GM12878 (cell line): Measurements from ENCODE around the gene ERP27. TPM values are rescaled to one million over a fixed set of nuclear protein-coding genes. Genes with fewer than 3 reads are reported as not detected.

Experiments
- ATAC-seq: fragments of 200-7000 bp; cut with Tn5 transposase; 3 replicates; pipeline ENCODE4 v1.9.1; 2020; ENCODE audit warnings: mild to moderate bottlenecking, moderate library complexity
- BruUV-seq: library from RNA; stranded (reverse); fragments of 400-500 nt; replicated peaks from 2 replicates; lab custom pipeline; 2021; lab: Mats Ljungman, UMichigan
- CTCF ChIA-PET: fragments of 300-600 bp; sonication (Branson Sonifier 250); formaldehyde crosslinking; extraction: SDS; loops from one replicate; lab custom pipeline; 2021; ENCODE audit warnings: inconsistent platforms; lab: Yijun Ruan, JAX
- POLR2A ChIA-PET: fragments of 350-600 bp; formaldehyde crosslinking; extraction: SDS; loops from one replicate; lab custom pipeline; 2021; ENCODE audit warnings: inconsistent platforms; lab: Charles Lee
- RAD21 ChIA-PET: fragments of 300-600 bp; sonication (Branson Sonifier 250); formaldehyde crosslinking; loops from one replicate; lab custom pipeline; 2023; ENCODE audit warnings: antibody characterized with exemption; ENCODE audit not compliant: unreplicated experiment; lab: Charles Lee
- SMC1A ChIA-PET: fragments of 300-600 bp; sonication (Branson Sonifier 250); formaldehyde crosslinking; loops from one replicate; lab custom pipeline; 2023; ENCODE audit not compliant: unreplicated experiment, uncharacterized antibody; lab: Charles Lee
- DNase-seq: peaks from one replicate; pipeline ENCODE4 v3.0.0-alpha.2; 2011; ENCODE audit warnings: low read depth, low spot score
- FAIRE-seq: peaks from 3 replicates; lab custom pipeline; 2011; peaks lifted over from hg19 to GRCh38; lab: Jason Lieb, UNC
- H2AFZ ChIP-seq: 2 replicates; pipeline ENCODE4 v1.6.0; 2011; ENCODE audit warnings: low read depth, low read length, control low read depth; ENCODE audit not compliant: control insufficient read depth
- H3K27ac ChIP-seq: 2 replicates; pipeline ENCODE4 v1.5.1; 2011; ENCODE audit warnings: control low read depth; ENCODE audit not compliant: control insufficient read depth, insufficient read depth
- H3K27me3 ChIP-seq, 2 experiments: replicated peaks in 1 of 2; 2 replicates each; pipeline versions ENCODE4 v1.6.0 to v1.6.1; 2011; ENCODE audit warnings: low read length in 1 of 2; ENCODE audit not compliant: control insufficient read depth in 2 of 2, insufficient read depth in 2 of 2
- H3K36me3 ChIP-seq, 2 experiments: 2 replicates each; pipeline ENCODE4 v1.5.1; 2011; ENCODE audit warnings: low read length in 1 of 2; ENCODE audit not compliant: control insufficient read depth in 2 of 2, insufficient read depth in 2 of 2
- H3K4me1 ChIP-seq: 2 replicates; pipeline ENCODE4 v1.6.1; 2011; ENCODE audit warnings: mild to moderate bottlenecking, low read length, moderate library complexity, mixed read lengths; ENCODE audit not compliant: control insufficient read depth, insufficient read depth
- H3K4me2 ChIP-seq: 2 replicates; pipeline ENCODE4 v1.6.0; 2011; ENCODE audit warnings: control low read depth; ENCODE audit not compliant: control insufficient read depth, insufficient read depth
- H3K4me3 ChIP-seq: fragments of 200-600 bp; sonication (generic); 2 replicates; pipeline ENCODE4 v1.5.1; 2016
- H3K79me2 ChIP-seq: 2 replicates; pipeline ENCODE4 v1.6.0; 2011; ENCODE audit warnings: low read length; ENCODE audit not compliant: control insufficient read depth, insufficient read depth
- H3K9ac ChIP-seq: 2 replicates; pipeline ENCODE4 v1.8.0; 2011; ENCODE audit warnings: low read length, control low read depth, mixed read lengths; ENCODE audit not compliant: control insufficient read depth, insufficient read depth
- H3K9me3 ChIP-seq: replicated peaks from 3 replicates; pipeline ENCODE4 v1.5.1; 2011; ENCODE audit warnings: mild to moderate bottlenecking, low read length; ENCODE audit not compliant: control insufficient read depth, insufficient read depth
- H4K20me1 ChIP-seq: 2 replicates; pipeline ENCODE4 v1.6.0; 2011; ENCODE audit not compliant: control insufficient read depth, insufficient read depth
- CEBPZ ChIP-seq: fragments of 150-350 bp; IDR thresholded peaks from 2 replicates; pipeline ENCODE4 v1.6.1; 2016; ENCODE audit warnings: low read depth, low read length
- CUX1 ChIP-seq: IDR thresholded peaks from 2 replicates; pipeline ENCODE4 v1.6.1; 2012; ENCODE audit warnings: improper control_type of control experiment, low read depth, low read length; ENCODE audit not compliant: insufficient replicate concordance
- ELK1 ChIP-seq: IDR thresholded peaks from 2 replicates; pipeline ENCODE4 v1.6.1; 2012; ENCODE audit warnings: low read depth, low read length, improper control_type of control experiment
- JUNB ChIP-seq: IDR thresholded peaks from 2 replicates; pipeline ENCODE4 v1.6.1; 2016; ENCODE audit warnings: antibody characterized with exemption, mild to moderate bottlenecking
- POLR2AphosphoS5 ChIP-seq: IDR thresholded peaks from 2 replicates; pipeline ENCODE4 v1.6.1; 2011; ENCODE audit warnings: mild to moderate bottlenecking, low read length, inconsistent platforms
- RCOR1 ChIP-seq: conservative IDR thresholded peaks from 2 replicates; pipeline ENCODE4 v1.6.1; 2012; ENCODE audit warnings: low read depth, low read length, improper control_type of control experiment
- RUNX3 ChIP-seq: IDR thresholded peaks from 2 replicates; pipeline ENCODE4 v1.6.1; 2012; ENCODE audit warnings: low read length, inconsistent platforms
- STAT3 ChIP-seq: IDR thresholded peaks from 2 replicates; pipeline ENCODE4 v1.6.1; 2011; ENCODE audit warnings: low read depth, low read length, improper control_type of control experiment
- TARDBP ChIP-seq: IDR thresholded peaks from 2 replicates; pipeline ENCODE4 v1.6.1; 2016; ENCODE audit warnings: borderline replicate concordance
- WRNIP1 ChIP-seq: IDR thresholded peaks from 2 replicates; pipeline ENCODE4 v1.6.1; 2011; ENCODE audit warnings: low read depth, low read length, improper control_type of control experiment, borderline replicate concordance
- ZNF384 ChIP-seq: IDR thresholded peaks from 2 replicates; pipeline ENCODE4 v1.6.1; 2012; ENCODE audit warnings: low read depth, mild to moderate bottlenecking, low read length, improper control_type of control experiment, borderline replicate concordance
- ZNF622 ChIP-seq: fragments of 450-650 bp; IDR thresholded peaks from 2 replicates; pipeline ENCODE4 v1.6.1; 2017; ENCODE audit warnings: mild to moderate bottlenecking, inconsistent platforms
- ZSCAN29 ChIP-seq: fragments of 450-650 bp; IDR thresholded peaks from 2 replicates; pipeline ENCODE4 v1.6.1; 2017; ENCODE audit warnings: mild to moderate bottlenecking, moderate library complexity
- WGBS: methylation state at CpG from one replicate; pipeline ENCODE4 v1.1.6; 2016; ENCODE audit warnings: low lambda C conversion rate; ENCODE audit not compliant: insufficient replicate concordance, insufficient coverage; ENCODE audit errors: missing lambda C conversion rate; 5-methylcytosine and 5-hydroxymethylcytosine counted together
- in situ Hi-C: fragments of 300-500 bp; cut with MboI; formaldehyde crosslinking; loops from 9 replicates; pipeline ENCODE4 v1.14.3; 2018; ENCODE audit warnings: mixed read lengths
- intact Hi-C: fragments of 100-400 bp; cut with micrococcal nuclease; formaldehyde crosslinking; loops from one replicate; pipeline ENCODE4 v1.14.2; 2022; ENCODE audit not compliant: unreplicated experiment
- polyA plus RNA-seq, 11 experiments: library from polyadenylated mRNA; depleted of rRNA in 4 of 11; unstranded in 6 of 11; stranded (reverse) in 5 of 11; fragments of >200 nt; fragmentation: Nextera tagmentation in 4 of 11; fragmentation: Illumina TruSeq in 1 of 11; extraction: Ambion mirVana in 4 of 11; extraction: Trizol in 1 of 11; gene quantifications; 1 replicate in 1 of 11; 2 replicates in 10 of 11; pipeline versions ENCODE4 v1.2.1 to v1.2.3, GENCODE V29; 2011 to 2016; ENCODE audit warnings: inconsistent platforms in 2 of 11, missing spikeins in 2 of 11, low read depth in 1 of 11
- total RNA-seq, 4 experiments: library from RNA; depleted of rRNA in 3 of 4; stranded (reverse); fragments of >200 nt in 3 of 4; fragmentation: Illumina TruSeq in 1 of 4; extraction: Trizol in 1 of 4; gene quantifications; 2 replicates each; pipeline versions ENCODE4 v1.2.1 to v1.2.3, GENCODE V29; 2013 to 2021

ERP27 gene
- total and polyA plus RNA-seq, 10 of the 15 experiments (the other 5 are each of a cell fraction or from before 2014, with no cell fraction given) = 0.91 to 2.4 (median 1.4) TPM

DNA sequence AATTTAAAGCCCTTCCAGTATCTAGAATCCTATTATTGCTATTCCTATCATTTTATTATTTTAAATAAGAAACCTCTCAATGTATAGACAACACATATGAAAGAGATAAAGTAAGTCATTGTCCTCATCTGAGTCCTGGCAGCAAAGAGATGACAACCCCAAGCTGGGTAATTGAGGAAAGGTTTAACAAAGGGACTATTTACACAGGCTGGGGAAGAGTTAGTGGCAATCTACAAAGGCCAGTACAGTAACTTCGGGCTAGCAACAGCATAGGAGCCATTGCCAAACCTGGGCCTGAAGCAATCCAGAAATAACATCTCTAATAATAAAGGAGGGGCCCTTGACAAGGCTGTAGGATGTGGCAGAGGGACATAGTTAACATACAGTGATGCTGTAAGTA, 45.7 kb upstream of the ERP27 start:
- Histone ChIP-seq H3K27ac (no peak overlapping the region), H2AFZ (no peak overlapping the region), H3K9ac (no peak overlapping the region), H3K4me1 (peaks cover 15% of the 10 kb centered on the region), H3K9me3 (no peaks in the 10 kb centered on the region; the same call in 2 of the 3 replicates), H4K20me1 (no peaks in the 10 kb centered on the region), H3K4me2 (no peak overlapping the region), H3K36me3 (no peaks in the 10 kb centered on the region)
- no peak for FAIRE-seq
- 54% methylated on average over 1 of the region's 1 CpG for WGBS
- in situ Hi-C loops (loop anchor here (10.0 kb wide), 1 partner anchor 359 kb away; no protein-coding TSS in a partner anchor), intact Hi-C loops (no loop called here)
- ChIA-PET POLR2A (interaction anchor here (0.6 to 1.6 kb wide), 4 partner anchors 35 to 107 kb away, joined by 3 to 10 read pairs (median 4); no protein-coding TSS in a partner anchor), CTCF (interaction anchor here (1.1 to 1.4 kb wide), 2 partner anchors 12 to 13 kb away, joined by 3 to 5 read pairs; no protein-coding TSS in a partner anchor)
- no peak for DNase-seq
- BruUV-seq = no TSS peak
- TF ChIP-seq WRNIP1 = no peak
- no peak for TF ChIP-seq STAT3
- no peak for TF ChIP-seq RCOR1
- no peak for TF ChIP-seq ELK1
- no peak for TF ChIP-seq ZNF384
- no peak for TF ChIP-seq TARDBP
- no peak for TF ChIP-seq CEBPZ
- no peak for TF ChIP-seq CUX1
- TF ChIP-seq RUNX3 = no peak
- TF ChIP-seq JUNB = no peak
- TF ChIP-seq ZSCAN29 = no peak
- no peak for TF ChIP-seq POLR2AphosphoS5
- TF ChIP-seq ZNF622 = no peak
- TF ChIP-seq, all 136 proteins: peak for 0
- ATAC-seq = no peak
- ChIA-PET SMC1A (interaction anchor here (0.6 to 1.6 kb wide), 4 partner anchors 38 to 138 kb away, joined by 3 to 4 read pairs (median 3); no protein-coding TSS in a partner anchor), RAD21 (interaction anchor here (0.7 to 1.5 kb wide), 5 partner anchors 12 to 211 kb away, joined by 3 to 4 read pairs (median 3); no protein-coding TSS in a partner anchor)
- Histone ChIP-seq H3K27me3 (no peaks in the 10 kb centered on the region), H3K79me2 (no peaks in the 10 kb centered on the region), H3K4me3 (no peak overlapping the region)
